OCI-LY3 (cell line): ENCODE data around the gene ARHGAP21.

Experiments used
- H2AFZ ChIP-seq: fragments of 200-600, 300-600 bp; shearing (Covaris generic); 2 replicates; pipeline ENCODE4 v1.6.0; 2014; ENCODE audit warnings: antibody characterized with exemption, low read depth, low read length
- H3K27ac ChIP-seq: fragments of 200-600, 300-600 bp; sonication (generic); 2 replicates; pipeline ENCODE4 v1.5.1; 2014; ENCODE audit warnings: mild to moderate bottlenecking, low read length, moderate library complexity, mixed read lengths
- H3K27me3 ChIP-seq: fragments of 200-600, 300-600 bp; sonication (generic); 2 replicates; pipeline ENCODE4 v1.6.1; 2014; ENCODE audit warnings: low read depth, low read length, mixed read lengths
- H3K36me3 ChIP-seq: fragments of 200-600, 300-600 bp; sonication (generic); replicated peaks from 2 replicates; pipeline ENCODE3; 2014; ENCODE audit warnings: low read depth, low read length, mixed read lengths
- H3K4me1 ChIP-seq: fragments of 300-600, 200-600 bp; sonication (generic); 2 replicates; pipeline ENCODE4 v1.6.1; 2014; ENCODE audit warnings: low read length, mixed read lengths
- H3K4me2 ChIP-seq: fragments of 200-600, 300-600 bp; sonication (generic); 2 replicates; pipeline ENCODE4 v1.6.1; 2014; ENCODE audit warnings: low read length, mixed read lengths
- H3K4me3 ChIP-seq: fragments of 300-600, 200-600 bp; sonication (generic); 2 replicates; pipeline ENCODE4 v1.5.1; 2014; ENCODE audit warnings: antibody characterized with exemption, mild to moderate bottlenecking, low read length, moderate library complexity
- H3K79me2 ChIP-seq: fragments of 300-600, 200-600 bp; shearing (Covaris generic); 2 replicates; pipeline ENCODE4 v1.6.1; 2014; ENCODE audit warnings: mild to moderate bottlenecking, low read length, mixed read lengths
- H3K9ac ChIP-seq: fragments of 300-600, 200-600 bp; shearing (Covaris generic); 2 replicates; pipeline ENCODE4 v1.6.0; 2014; ENCODE audit warnings: mild to moderate bottlenecking, low read length, moderate library complexity
- H3K9me3 ChIP-seq: fragments of 200-600, 300-600 bp; shearing (Covaris generic); 2 replicates; pipeline ENCODE4 v1.6.1; 2014; ENCODE audit warnings: low read length, mixed read lengths; ENCODE audit not compliant: insufficient read depth
- H4K20me1 ChIP-seq: fragments of 200-600, 300-600 bp; sonication (generic); 2 replicates; pipeline ENCODE4 v1.6.1; 2016; ENCODE audit warnings: low read length, mixed read lengths; ENCODE audit not compliant: insufficient read depth
- CTCF ChIP-seq: fragments of 200-600, 300-600 bp; sonication (generic); IDR thresholded peaks from 2 replicates; pipeline ENCODE4 v1.5.1; 2014; ENCODE audit warnings: antibody characterized with exemption, low read length, low read depth
- EZH2phosphoT487 ChIP-seq: fragments of 200-600 bp; shearing (Covaris generic); IDR thresholded peaks from 2 replicates; pipeline ENCODE4 v1.6.1; 2018; ENCODE audit warnings: antibody characterized with exemption, mixed run types, low read depth

The ARHGAP21 gene

GRCh38 chr10:24570658-24571426, 152.8 kb downstream of the ARHGAP21 start:
- H3K4me2 ChIP-seq = no peak overlapping the region
- no peaks in the 10 kb centered on the region for H3K4me1 ChIP-seq
- H3K79me2 ChIP-seq = no peaks in the 10 kb centered on the region

GRCh38 chr10:24569828-24570657, 153.6 kb downstream of the ARHGAP21 start:
- Histone ChIP-seq H4K20me1 (no peaks in the 10 kb centered on the region), H3K4me2 (no peak overlapping the region), H3K79me2 (no peaks in the 10 kb centered on the region), H3K4me3 (no peak overlapping the region), H3K9ac (no peak overlapping the region), H3K4me1 (no peaks in the 10 kb centered on the region), H3K27me3 (no peaks in the 10 kb centered on the region), H3K36me3 (no peaks in the 10 kb centered on the region), H3K9me3 (no peaks in the 10 kb centered on the region), H3K27ac (no peak overlapping the region), H2AFZ (no peak overlapping the region)
- TF ChIP-seq CTCF (no peak), EZH2phosphoT487 (no peak)

More at GRCh38 chr10:24570658-24571426, 152.8 kb downstream of the ARHGAP21 start:
- H4K20me1 ChIP-seq = no peaks in the 10 kb centered on the region
- no peak overlapping the region for H2AFZ ChIP-seq
- H3K27me3 ChIP-seq = no peaks in the 10 kb centered on the region
- no peak overlapping the region for H3K27ac ChIP-seq
- H3K36me3 ChIP-seq = no peaks in the 10 kb centered on the region
- H3K9ac ChIP-seq = no peak overlapping the region
- H3K9me3 ChIP-seq = no peaks in the 10 kb centered on the region
- TF ChIP-seq EZH2phosphoT487 (no peak), CTCF (no peak)
- no peak overlapping the region for H3K4me3 ChIP-seq

GRCh38 chr10:24569330-24569796, 154.3 kb downstream of the ARHGAP21 start:
- no peak overlapping the region for H2AFZ ChIP-seq
- H3K36me3 ChIP-seq = no peaks in the 10 kb centered on the region
- no peak for TF ChIP-seq CTCF
- no peak for TF ChIP-seq EZH2phosphoT487
- no peak overlapping the region for H3K27ac ChIP-seq
- H3K9me3 ChIP-seq = no peaks in the 10 kb centered on the region
- no peak overlapping the region for H3K9ac ChIP-seq
- H3K4me1 ChIP-seq = no peaks in the 10 kb centered on the region
- H3K4me2 ChIP-seq = no peak overlapping the region
- H4K20me1 ChIP-seq = no peaks in the 10 kb centered on the region
- H3K4me3 ChIP-seq = no peak overlapping the region
- H3K79me2 ChIP-seq = no peaks in the 10 kb centered on the region
- H3K27me3 ChIP-seq = no peaks in the 10 kb centered on the region

GRCh38 chr10:24568042-24568441, 155.6 kb downstream of the ARHGAP21 start:
- H2AFZ ChIP-seq = no peak overlapping the region
- H3K4me1 ChIP-seq = no peaks in the 10 kb centered on the region
- no peak overlapping the region for H3K4me3 ChIP-seq
- H3K4me2 ChIP-seq = no peak overlapping the region
- H3K27me3 ChIP-seq = no peaks in the 10 kb centered on the region
- TF ChIP-seq CTCF = no peak
- TF ChIP-seq EZH2phosphoT487 = no peak
- no peaks in the 10 kb centered on the region for H4K20me1 ChIP-seq
- H3K79me2 ChIP-seq = no peaks in the 10 kb centered on the region
- H3K9me3 ChIP-seq = no peaks in the 10 kb centered on the region
- H3K36me3 ChIP-seq = no peaks in the 10 kb centered on the region
- H3K9ac ChIP-seq = no peak overlapping the region
- H3K27ac ChIP-seq = no peak overlapping the region
